ENCODE results near the gene PADI4. TPM values are rescaled to one million over a fixed set of nuclear protein-coding genes. Genes with fewer than 3 reads are reported as not detected.

The PADI4 gene
- total RNA-seq, 1 experiment from 2014 or later, result not detected

GRCh38 chr1:17372955-17373354 lies 65.0 kb downstream of the PADI4 start:
- H3K9me3 ChIP-seq (ENCODE audit: control insufficient read depth, insufficient read depth, low read depth, low read length), result no peaks in the 10 kb centered on the region
- no TSS peak for BruUV-seq (replicated peaks)
- ChIA-PET POLR2A (no interaction called here), CTCF (interaction anchor here (0.6 kb wide), 1 partner anchor 72 kb away, joined by 4 read pairs; no protein-coding TSS in a partner anchor)
- in situ Hi-C loops (cut with HindIII; ENCODE audit: low pct_unique_long_range_greater_than_20kb, low sequenced_read_pairs) (no loop called here), intact Hi-C loops (cut with micrococcal nuclease; ENCODE audit: unreplicated experiment) (no loop called here)
- H3K4me1 ChIP-seq (ENCODE audit: control insufficient read depth, insufficient read depth, low read length), result peaks cover 4% of the 10 kb centered on the region
- TF ChIP-seq, protein P1, sequence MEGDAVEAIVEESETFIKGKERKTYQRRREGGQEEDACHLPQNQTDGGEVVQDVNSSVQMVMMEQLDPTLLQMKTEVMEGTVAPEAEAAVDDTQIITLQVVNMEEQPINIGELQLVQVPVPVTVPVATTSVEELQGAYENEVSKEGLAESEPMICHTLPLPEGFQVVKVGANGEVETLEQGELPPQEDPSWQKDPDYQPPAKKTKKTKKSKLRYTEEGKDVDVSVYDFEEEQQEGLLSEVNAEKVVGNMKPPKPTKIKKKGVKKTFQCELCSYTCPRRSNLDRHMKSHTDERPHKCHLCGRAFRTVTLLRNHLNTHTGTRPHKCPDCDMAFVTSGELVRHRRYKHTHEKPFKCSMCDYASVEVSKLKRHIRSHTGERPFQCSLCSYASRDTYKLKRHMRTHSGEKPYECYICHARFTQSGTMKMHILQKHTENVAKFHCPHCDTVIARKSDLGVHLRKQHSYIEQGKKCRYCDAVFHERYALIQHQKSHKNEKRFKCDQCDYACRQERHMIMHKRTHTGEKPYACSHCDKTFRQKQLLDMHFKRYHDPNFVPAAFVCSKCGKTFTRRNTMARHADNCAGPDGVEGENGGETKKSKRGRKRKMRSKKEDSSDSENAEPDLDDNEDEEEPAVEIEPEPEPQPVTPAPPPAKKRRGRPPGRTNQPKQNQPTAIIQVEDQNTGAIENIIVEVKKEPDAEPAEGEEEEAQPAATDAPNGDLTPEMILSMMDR (IDR thresholded peaks at IDR 0.05), result no peak
- TF ChIP-seq, protein P2, sequence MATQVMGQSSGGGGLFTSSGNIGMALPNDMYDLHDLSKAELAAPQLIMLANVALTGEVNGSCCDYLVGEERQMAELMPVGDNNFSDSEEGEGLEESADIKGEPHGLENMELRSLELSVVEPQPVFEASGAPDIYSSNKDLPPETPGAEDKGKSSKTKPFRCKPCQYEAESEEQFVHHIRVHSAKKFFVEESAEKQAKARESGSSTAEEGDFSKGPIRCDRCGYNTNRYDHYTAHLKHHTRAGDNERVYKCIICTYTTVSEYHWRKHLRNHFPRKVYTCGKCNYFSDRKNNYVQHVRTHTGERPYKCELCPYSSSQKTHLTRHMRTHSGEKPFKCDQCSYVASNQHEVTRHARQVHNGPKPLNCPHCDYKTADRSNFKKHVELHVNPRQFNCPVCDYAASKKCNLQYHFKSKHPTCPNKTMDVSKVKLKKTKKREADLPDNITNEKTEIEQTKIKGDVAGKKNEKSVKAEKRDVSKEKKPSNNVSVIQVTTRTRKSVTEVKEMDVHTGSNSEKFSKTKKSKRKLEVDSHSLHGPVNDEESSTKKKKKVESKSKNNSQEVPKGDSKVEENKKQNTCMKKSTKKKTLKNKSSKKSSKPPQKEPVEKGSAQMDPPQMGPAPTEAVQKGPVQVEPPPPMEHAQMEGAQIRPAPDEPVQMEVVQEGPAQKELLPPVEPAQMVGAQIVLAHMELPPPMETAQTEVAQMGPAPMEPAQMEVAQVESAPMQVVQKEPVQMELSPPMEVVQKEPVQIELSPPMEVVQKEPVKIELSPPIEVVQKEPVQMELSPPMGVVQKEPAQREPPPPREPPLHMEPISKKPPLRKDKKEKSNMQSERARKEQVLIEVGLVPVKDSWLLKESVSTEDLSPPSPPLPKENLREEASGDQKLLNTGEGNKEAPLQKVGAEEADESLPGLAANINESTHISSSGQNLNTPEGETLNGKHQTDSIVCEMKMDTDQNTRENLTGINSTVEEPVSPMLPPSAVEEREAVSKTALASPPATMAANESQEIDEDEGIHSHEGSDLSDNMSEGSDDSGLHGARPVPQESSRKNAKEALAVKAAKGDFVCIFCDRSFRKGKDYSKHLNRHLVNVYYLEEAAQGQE (IDR thresholded peaks at IDR 0.05; ENCODE audit: insufficient read depth in 1 of 2, low read depth in 2 of 2, low read length in 1 of 2), result no peak
- TF ChIP-seq SIN3A (IDR thresholded peaks at IDR 0.05; ENCODE audit: borderline replicate concordance, insufficient read depth, low read depth, low read length) (no peak), TCF7L2 (IDR thresholded peaks at IDR 0.05; ENCODE audit: low read depth, low read length) (no peak), POLR2AphosphoS5 (IDR thresholded peaks at IDR 0.05; ENCODE audit: low read depth, low read length) (no peak)
- H3K27me3 ChIP-seq (ENCODE audit: control insufficient read depth, insufficient read depth, low read length), result no peaks in the 10 kb centered on the region
- H3K4me3 ChIP-seq (ENCODE audit: low read depth in 2 of 2, low read length in 2 of 2), result no peak overlapping the region
- no peak for ATAC-seq
- H3K36me3 ChIP-seq (ENCODE audit: control insufficient read depth, insufficient read depth, low read length), result no peaks in the 10 kb centered on the region
- DNase-seq (ENCODE audit: low read depth, low spot score), result no peak
- H3K27ac ChIP-seq (ENCODE audit: low read length), result no peak overlapping the region

DNA sequence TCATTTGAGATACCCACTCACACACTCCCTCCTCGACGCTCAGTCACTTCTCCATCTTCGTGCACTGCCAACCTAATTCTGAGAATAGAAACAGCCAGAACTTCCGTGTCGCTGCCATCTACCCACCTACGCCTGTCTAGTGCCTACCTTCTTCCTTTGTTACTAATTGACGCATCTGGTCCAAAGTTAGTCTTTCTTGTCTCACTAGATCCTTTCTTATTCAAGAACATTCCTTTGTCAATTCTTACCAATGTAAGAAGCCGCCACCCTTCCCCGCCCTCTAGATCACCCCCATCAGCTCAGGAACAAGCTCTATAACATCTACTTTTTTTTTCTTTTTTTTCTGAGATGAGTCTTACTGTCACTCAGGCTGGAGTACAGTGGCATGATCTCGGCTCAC lies 67.7 kb downstream of the PADI4 start:
- in situ Hi-C loops (cut with HindIII; ENCODE audit: low pct_unique_long_range_greater_than_20kb, low sequenced_read_pairs) (no loop called here), intact Hi-C loops (cut with micrococcal nuclease; ENCODE audit: unreplicated experiment) (no loop called here)
- TF ChIP-seq POLR2AphosphoS5 (IDR thresholded peaks at IDR 0.05; ENCODE audit: low read depth, low read length) (no peak), TCF7L2 (IDR thresholded peaks at IDR 0.05; ENCODE audit: low read depth, low read length) (no peak), SIN3A (IDR thresholded peaks at IDR 0.05; ENCODE audit: borderline replicate concordance, insufficient read depth, low read depth, low read length) (no peak)
- TF ChIP-seq, protein P2 (IDR thresholded peaks at IDR 0.05; ENCODE audit: insufficient read depth in 1 of 2, low read depth in 2 of 2, low read length in 1 of 2), result no peak
- TF ChIP-seq, protein P1 (IDR thresholded peaks at IDR 0.05), result no peak
- H3K27ac ChIP-seq (ENCODE audit: low read length), result no peak overlapping the region
- H3K4me1 ChIP-seq (ENCODE audit: control insufficient read depth, insufficient read depth, low read length), result no peaks in the 10 kb centered on the region
- H3K27me3 ChIP-seq (ENCODE audit: control insufficient read depth, insufficient read depth, low read length), result no peaks in the 10 kb centered on the region
- H3K4me3 ChIP-seq (ENCODE audit: low read depth in 2 of 2, low read length in 2 of 2), result no peak overlapping the region
- ATAC-seq, result no peak
- no peak for DNase-seq (ENCODE audit: low read depth, low spot score)
- BruUV-seq (replicated peaks), result no TSS peak
- H3K9me3 ChIP-seq (ENCODE audit: control insufficient read depth, insufficient read depth, low read depth, low read length), result no peaks in the 10 kb centered on the region
- no peaks in the 10 kb centered on the region for H3K36me3 ChIP-seq (ENCODE audit: control insufficient read depth, insufficient read depth, low read length)
- POLR2A ChIA-PET, result no interaction called here
- CTCF ChIA-PET, result no interaction called here

All from Panc1 (cell line).